VCaP (cell line): ENCODE data around the gene BRINP2.

Source experiments
- H3K27ac ChIP-seq: fragments of 450-650 bp; 2 replicates; pipeline ENCODE4 v1.5.1; 2017
- TF ChIP-seq, protein P1 (sequence below): fragments of 450-650 bp; conservative IDR thresholded peaks from 2 replicates; pipeline ENCODE4 v1.5.1; 2017; ENCODE audit warnings: mild to moderate bottlenecking, moderate library complexity

Gene BRINP2

DNA sequence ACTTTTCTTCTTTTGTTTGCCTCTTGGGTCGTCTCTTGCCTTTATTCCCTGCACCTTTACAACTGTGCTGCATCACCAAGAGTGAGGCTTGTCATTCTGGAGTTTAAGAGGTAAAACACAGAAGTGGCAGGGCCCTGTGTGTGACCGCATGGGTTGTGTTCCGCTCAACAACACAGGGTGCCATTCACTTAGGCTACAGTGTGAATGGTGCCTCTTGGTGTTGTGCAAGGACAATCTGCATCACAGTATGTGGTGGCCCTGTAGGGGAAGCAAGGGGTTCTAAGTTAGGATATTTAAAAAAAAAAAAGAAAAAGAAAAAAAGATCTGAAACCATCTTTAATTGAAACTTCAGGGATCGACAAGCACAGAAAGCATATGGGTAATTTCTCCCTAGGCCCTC lies 38.2 kb downstream of the BRINP2 start:
- H3K27ac ChIP-seq: no peak overlapping the region
- TF ChIP-seq, protein P1, sequence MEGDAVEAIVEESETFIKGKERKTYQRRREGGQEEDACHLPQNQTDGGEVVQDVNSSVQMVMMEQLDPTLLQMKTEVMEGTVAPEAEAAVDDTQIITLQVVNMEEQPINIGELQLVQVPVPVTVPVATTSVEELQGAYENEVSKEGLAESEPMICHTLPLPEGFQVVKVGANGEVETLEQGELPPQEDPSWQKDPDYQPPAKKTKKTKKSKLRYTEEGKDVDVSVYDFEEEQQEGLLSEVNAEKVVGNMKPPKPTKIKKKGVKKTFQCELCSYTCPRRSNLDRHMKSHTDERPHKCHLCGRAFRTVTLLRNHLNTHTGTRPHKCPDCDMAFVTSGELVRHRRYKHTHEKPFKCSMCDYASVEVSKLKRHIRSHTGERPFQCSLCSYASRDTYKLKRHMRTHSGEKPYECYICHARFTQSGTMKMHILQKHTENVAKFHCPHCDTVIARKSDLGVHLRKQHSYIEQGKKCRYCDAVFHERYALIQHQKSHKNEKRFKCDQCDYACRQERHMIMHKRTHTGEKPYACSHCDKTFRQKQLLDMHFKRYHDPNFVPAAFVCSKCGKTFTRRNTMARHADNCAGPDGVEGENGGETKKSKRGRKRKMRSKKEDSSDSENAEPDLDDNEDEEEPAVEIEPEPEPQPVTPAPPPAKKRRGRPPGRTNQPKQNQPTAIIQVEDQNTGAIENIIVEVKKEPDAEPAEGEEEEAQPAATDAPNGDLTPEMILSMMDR: no peak

GRCh38 chr1:177209357-177209756 lies 38.6 kb downstream of the BRINP2 start:
- TF ChIP-seq, protein P1: no peak
- H3K27ac ChIP-seq: no peak overlapping the region

DNA sequence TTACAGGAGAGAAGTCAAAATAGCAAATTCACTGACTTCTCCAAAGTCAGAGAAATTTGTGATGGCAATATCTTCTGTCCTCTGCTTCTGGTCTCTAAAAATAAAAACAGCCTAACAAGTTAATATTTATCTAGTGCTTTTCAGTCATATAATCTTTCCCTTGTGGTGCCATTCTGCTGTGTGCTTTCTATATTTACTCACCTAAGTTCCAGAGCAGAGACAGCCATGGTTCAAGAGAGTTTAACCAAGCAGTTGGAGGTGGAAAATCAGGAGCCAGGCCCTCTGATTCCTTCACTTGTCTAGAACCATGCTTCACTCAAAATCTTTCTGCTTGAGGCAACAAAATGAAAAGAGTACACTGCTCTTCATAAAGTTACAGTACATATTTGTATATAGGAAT lies 39.3 kb downstream of the BRINP2 start:
- H3K27ac ChIP-seq: no peak overlapping the region
- TF ChIP-seq, protein P1: no peak

DNA sequence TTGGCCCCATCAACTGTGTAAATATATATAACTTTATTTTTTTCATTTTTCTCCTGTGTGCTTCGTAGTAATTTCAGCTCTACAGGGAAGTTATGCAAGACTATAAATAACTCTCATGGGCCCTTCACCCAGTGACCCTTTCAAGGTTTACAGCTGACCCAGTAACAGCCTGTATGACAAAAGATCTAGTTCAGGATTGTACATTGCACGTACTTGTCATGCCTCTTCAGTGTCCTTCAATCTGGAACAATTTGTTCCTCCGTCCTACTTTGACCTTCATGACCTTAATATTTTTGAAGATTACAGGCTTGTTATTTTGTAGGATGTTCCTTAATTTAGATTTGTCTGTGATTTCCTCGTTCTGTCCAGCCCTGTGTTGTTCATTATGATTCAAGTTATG lies 40.5 kb downstream of the BRINP2 start:
- H3K27ac ChIP-seq: no peak overlapping the region
- TF ChIP-seq, protein P1: no peak

DNA sequence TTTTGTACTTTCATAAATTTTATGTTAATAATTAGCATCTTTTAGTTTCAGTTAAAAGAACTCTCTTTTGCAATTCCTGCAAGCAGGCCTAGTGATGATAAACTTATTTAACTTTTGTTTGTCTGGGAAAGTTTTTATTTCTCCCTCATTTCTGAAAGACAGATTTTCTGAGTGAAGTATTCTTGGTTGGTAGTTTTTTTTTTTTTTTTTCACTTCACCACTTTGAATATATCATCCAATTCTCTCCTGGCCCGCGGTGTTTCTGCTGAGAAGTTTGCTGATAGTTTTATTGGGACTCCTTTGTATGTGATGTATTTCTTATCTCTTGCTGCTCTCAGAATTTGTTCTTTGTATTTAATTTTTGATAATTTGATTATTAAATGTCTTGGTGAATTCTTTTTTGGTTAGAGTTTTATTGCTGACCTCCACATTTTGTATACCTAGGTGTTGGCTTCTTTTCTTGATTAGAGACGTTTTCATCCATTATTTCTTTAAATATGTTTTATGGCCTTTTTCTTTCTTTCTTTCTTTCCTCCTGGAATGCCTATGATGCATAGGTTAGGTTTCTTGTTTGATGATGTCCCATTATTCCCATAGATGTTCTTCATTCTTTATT lies 45.9 kb downstream of the BRINP2 start:
- no peak overlapping the region for H3K27ac ChIP-seq
- TF ChIP-seq, protein P1: no peak

GRCh38 chr1:177219554-177220458 lies 49.0 kb downstream of the BRINP2 start:
- TF ChIP-seq, protein P1: no peak

GRCh38 chr1:177223359-177223758 lies 52.6 kb downstream of the BRINP2 start:
- TF ChIP-seq, protein P1: no peak
- H3K27ac ChIP-seq: no peak overlapping the region

More at GRCh38 chr1:177219554-177220458, 49.0 kb downstream of the BRINP2 start:
- H3K27ac ChIP-seq: no peak overlapping the region
